Natural killer cell (primary cell): ENCODE measurements around the gene PAF1. TPM values are rescaled to one million over a fixed set of nuclear protein-coding genes. Genes with fewer than 3 reads are reported as not detected.

Experiments
- ATAC-seq, 3 donors: fragments of 150-1000 bp in 2 of 3; fragments of 200-7000 bp in 1 of 3; cut with Tn5 transposase; 1 replicate in 1 of 3; 2 replicates in 2 of 3; pipeline ENCODE4 v1.10.0; 2021; ENCODE audit warnings: mild to moderate bottlenecking in 2 of 3, moderate library complexity in 2 of 3
- DNase-seq, 2 donors: peaks; one replicate each; pipeline versions ENCODE4 v3.0.0 to v3.0.0-alpha.2; 2013 to 2021; ENCODE audit warnings: mixed read lengths in 1 of 2
- H3K27ac ChIP-seq: one replicate; pipeline ENCODE4 v1.5.1; 2013; ENCODE audit warnings: mild to moderate bottlenecking, low read length
- H3K27me3 ChIP-seq: one replicate; pipeline ENCODE4 v1.6.1; 2013; ENCODE audit warnings: low read length; ENCODE audit not compliant: control insufficient read depth, insufficient read depth
- H3K36me3 ChIP-seq: one replicate; pipeline ENCODE4 v1.6.1; 2013; ENCODE audit warnings: low read length; ENCODE audit not compliant: control insufficient read depth, insufficient read depth
- H3K4me1 ChIP-seq: one replicate; pipeline ENCODE4 v1.6.1; 2013; ENCODE audit warnings: low read length; ENCODE audit not compliant: control insufficient read depth, insufficient read depth
- H3K4me3 ChIP-seq: one replicate; pipeline ENCODE4 v1.5.1; 2013; ENCODE audit warnings: low read length
- H3K9me3 ChIP-seq: one replicate; pipeline ENCODE4 v1.6.1; 2013; ENCODE audit warnings: low read length; ENCODE audit not compliant: control insufficient read depth, insufficient read depth
- H3K27ac Mint-ChIP-seq, 2 donors: one replicate each; pipeline ENCODE4 v1.8.0; 2022; ENCODE audit warnings: mild to moderate bottlenecking in 2 of 2, mixed read lengths in 2 of 2, moderate library complexity in 1 of 2
- H3K27me3 Mint-ChIP-seq, 2 donors: one replicate each; pipeline ENCODE4 v1.8.0; 2022; ENCODE audit warnings: low read depth in 2 of 2, mixed read lengths in 2 of 2
- H3K36me3 Mint-ChIP-seq: one replicate; pipeline ENCODE4 v1.8.0; 2022; ENCODE audit warnings: mixed read lengths
- H3K4me1 Mint-ChIP-seq, 2 donors: one replicate each; pipeline ENCODE4 v1.8.0; 2022; ENCODE audit warnings: mixed read lengths in 2 of 2
- H3K4me3 Mint-ChIP-seq: one replicate; pipeline ENCODE4 v1.8.0; 2022; ENCODE audit warnings: mild to moderate bottlenecking, moderate library complexity, mixed read lengths
- H3K9me3 Mint-ChIP-seq, 2 donors: one replicate each; pipeline ENCODE4 v1.8.0; 2022; ENCODE audit warnings: mixed read lengths in 2 of 2
- CTCF ChIP-seq: fragments of 200-600 bp; IDR thresholded peaks from one replicate; pipeline ENCODE4 v1.8.0; 2022; ENCODE audit warnings: antibody characterized with exemption
- WGBS: methylation state at CpG from one replicate; pipeline ENCODE4 v1.1.7; 2013; ENCODE audit warnings: missing lambda C conversion rate; ENCODE audit not compliant: insufficient coverage; 5-methylcytosine and 5-hydroxymethylcytosine counted together
- intact Hi-C: fragments of 100-400 bp; cut with micrococcal nuclease; formaldehyde crosslinking; loops from one replicate; pipeline ENCODE4 v1.14.2; 2022
- total RNA-seq, 4 donors: library from RNA; stranded (reverse); fragments of 120-200 nt in 1 of 4; gene quantifications; one replicate each; pipeline versions ENCODE4 v1.2.3 to v1.2.4, GENCODE V29; 2013 to 2022

Gene PAF1
- total RNA-seq, 3 donors from 2014 or later (not counting 1 experiment from before 2014, with no cell fraction given), result 54.3 to 80.9 (median 68.3) TPM

GRCh38 chr19:39355253-39355652 lies 35.7 kb downstream of the PAF1 start:
- Mint-ChIP-seq H3K4me3 (no peak overlapping the region), H3K27ac (no peak overlapping the region), H3K9me3 (no peaks in the 10 kb centered on the region), H3K36me3 (peaks cover 9% of the 10 kb centered on the region), H3K27me3 (no peaks in the 10 kb centered on the region), H3K4me1 (peaks cover 0 to 5% of the 10 kb centered on the region in 2 donors)
- TF ChIP-seq CTCF, result no peak
- no peak overlapping the region for H3K4me3 ChIP-seq
- H3K27ac ChIP-seq, result no peak overlapping the region
- peaks cover 3% of the 10 kb centered on the region for H3K4me1 ChIP-seq
- no peaks in the 10 kb centered on the region for H3K9me3 ChIP-seq
- no peaks in the 10 kb centered on the region for H3K27me3 ChIP-seq
- peaks cover 68% of the 10 kb centered on the region for H3K36me3 ChIP-seq
- no peak for DNase-seq
- no peak for ATAC-seq
- intact Hi-C loops, result no loop called here
- 97% methylated on average over 5 of the region's 5 CpGs for WGBS

- intact Hi-C loops, result no loop called here
Observed at GRCh38 chr19:39352381-39353255, 38.3 kb downstream of the PAF1 start.

GRCh38 chr19:39351537-39352064 lies 39.3 kb downstream of the PAF1 start:
- Mint-ChIP-seq H3K4me1 (peaks cover 12 to 30% of the 10 kb centered on the region in 2 donors), H3K9me3 (no peaks in the 10 kb centered on the region), H3K27ac (peak overlapping the region; percentile 26 to 63), H3K36me3 (peaks cover 9% of the 10 kb centered on the region), H3K4me3 (no peak overlapping the region), H3K27me3 (no peaks in the 10 kb centered on the region)
- no peak for TF ChIP-seq CTCF
- H3K9me3 ChIP-seq, result no peaks in the 10 kb centered on the region
- H3K27me3 ChIP-seq, result no peaks in the 10 kb centered on the region
- H3K4me3 ChIP-seq, result no peak overlapping the region
- ATAC-seq (peak; percentile 70 to 91 (median 84)), DNase-seq (peak in 1 of 2 donors; percentile 54)
- intact Hi-C loops, result no loop called here
- peaks cover 3% of the 10 kb centered on the region for H3K4me1 ChIP-seq
- H3K27ac ChIP-seq, result peak overlapping the region; percentile 64
- whole genome bisulfite sequencing, result 45% methylated on average over 4 of the region's 4 CpGs
- H3K36me3 ChIP-seq, result peaks cover 47% of the 10 kb centered on the region

More at GRCh38 chr19:39352381-39353255, 38.3 kb downstream of the PAF1 start:
- Histone ChIP-seq H3K4me1 (peaks cover 3% of the 10 kb centered on the region), H3K36me3 (peaks cover 58% of the 10 kb centered on the region), H3K9me3 (no peaks in the 10 kb centered on the region), H3K27me3 (no peaks in the 10 kb centered on the region), H3K4me3 (no peak overlapping the region), H3K27ac (peak overlapping the region; percentile 64)
- DNase-seq (no peak), ATAC-seq (no peak)
- Mint-ChIP-seq H3K9me3 (no peaks in the 10 kb centered on the region), H3K36me3 (peaks cover 9% of the 10 kb centered on the region), H3K4me1 (peaks cover 6 to 22% of the 10 kb centered on the region in 2 donors), H3K27me3 (no peaks in the 10 kb centered on the region), H3K27ac (peak overlapping the region; percentile 26 to 63), H3K4me3 (no peak overlapping the region)
- 94% methylated on average over 9 of the region's 12 CpGs for WGBS
- no peak for TF ChIP-seq CTCF
